Measurements from ENCODE around the gene NKTR. TPM values are rescaled to one million over a fixed set of nuclear protein-coding genes. Genes with fewer than 3 reads are reported as not detected.

The NKTR gene
- total and polyA plus RNA-seq, 9 of the 15 experiments (the other 6 are each of a cell fraction or from before 2014, with no cell fraction given), result 19.7 to 123 (median 92.6) TPM

DNA sequence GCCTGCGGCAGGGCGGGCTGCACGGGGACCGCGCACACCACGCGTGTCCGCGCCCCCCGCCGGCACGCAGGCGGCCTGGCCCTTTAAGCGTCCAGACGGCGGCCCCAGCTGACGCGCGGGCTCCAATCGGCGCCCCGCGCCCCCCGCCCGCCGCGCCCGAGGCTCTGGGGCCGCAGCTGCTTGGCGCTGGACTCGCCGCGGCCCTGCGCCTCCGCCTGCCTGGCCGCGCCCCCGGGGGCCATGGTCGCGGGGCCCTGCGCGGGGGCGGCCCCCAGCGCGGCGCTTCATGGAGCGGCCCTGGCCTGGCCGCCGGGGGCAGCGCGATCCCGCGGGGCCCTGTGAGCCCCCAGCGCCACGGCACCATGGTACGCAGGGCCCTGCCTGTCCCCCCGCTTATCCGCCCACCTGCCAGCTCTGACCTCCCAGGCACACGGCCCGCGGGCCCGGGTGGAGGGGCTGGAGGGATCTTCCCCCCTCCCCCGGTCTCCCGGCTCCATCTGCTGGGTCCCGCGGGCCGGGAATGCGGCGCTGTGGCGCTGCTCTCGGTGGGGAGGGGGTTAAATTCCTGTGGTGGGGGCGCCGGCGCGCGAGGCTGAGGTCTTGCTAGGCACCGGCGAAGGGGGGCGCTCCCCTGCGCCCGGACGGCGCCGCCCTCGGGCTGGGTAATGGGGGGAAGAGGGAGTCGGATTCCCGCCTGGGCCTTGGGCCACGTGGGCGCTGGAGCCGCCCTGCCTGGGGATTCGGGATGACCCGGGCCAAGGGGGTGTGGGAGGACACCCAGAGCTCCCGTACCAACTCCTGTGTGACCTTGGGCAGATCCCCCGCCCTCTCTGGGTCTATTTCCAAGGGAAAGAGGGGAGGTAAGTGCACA is 54.1 kb downstream of the NKTR start (continued):
- TF ChIP-seq, protein P1, sequence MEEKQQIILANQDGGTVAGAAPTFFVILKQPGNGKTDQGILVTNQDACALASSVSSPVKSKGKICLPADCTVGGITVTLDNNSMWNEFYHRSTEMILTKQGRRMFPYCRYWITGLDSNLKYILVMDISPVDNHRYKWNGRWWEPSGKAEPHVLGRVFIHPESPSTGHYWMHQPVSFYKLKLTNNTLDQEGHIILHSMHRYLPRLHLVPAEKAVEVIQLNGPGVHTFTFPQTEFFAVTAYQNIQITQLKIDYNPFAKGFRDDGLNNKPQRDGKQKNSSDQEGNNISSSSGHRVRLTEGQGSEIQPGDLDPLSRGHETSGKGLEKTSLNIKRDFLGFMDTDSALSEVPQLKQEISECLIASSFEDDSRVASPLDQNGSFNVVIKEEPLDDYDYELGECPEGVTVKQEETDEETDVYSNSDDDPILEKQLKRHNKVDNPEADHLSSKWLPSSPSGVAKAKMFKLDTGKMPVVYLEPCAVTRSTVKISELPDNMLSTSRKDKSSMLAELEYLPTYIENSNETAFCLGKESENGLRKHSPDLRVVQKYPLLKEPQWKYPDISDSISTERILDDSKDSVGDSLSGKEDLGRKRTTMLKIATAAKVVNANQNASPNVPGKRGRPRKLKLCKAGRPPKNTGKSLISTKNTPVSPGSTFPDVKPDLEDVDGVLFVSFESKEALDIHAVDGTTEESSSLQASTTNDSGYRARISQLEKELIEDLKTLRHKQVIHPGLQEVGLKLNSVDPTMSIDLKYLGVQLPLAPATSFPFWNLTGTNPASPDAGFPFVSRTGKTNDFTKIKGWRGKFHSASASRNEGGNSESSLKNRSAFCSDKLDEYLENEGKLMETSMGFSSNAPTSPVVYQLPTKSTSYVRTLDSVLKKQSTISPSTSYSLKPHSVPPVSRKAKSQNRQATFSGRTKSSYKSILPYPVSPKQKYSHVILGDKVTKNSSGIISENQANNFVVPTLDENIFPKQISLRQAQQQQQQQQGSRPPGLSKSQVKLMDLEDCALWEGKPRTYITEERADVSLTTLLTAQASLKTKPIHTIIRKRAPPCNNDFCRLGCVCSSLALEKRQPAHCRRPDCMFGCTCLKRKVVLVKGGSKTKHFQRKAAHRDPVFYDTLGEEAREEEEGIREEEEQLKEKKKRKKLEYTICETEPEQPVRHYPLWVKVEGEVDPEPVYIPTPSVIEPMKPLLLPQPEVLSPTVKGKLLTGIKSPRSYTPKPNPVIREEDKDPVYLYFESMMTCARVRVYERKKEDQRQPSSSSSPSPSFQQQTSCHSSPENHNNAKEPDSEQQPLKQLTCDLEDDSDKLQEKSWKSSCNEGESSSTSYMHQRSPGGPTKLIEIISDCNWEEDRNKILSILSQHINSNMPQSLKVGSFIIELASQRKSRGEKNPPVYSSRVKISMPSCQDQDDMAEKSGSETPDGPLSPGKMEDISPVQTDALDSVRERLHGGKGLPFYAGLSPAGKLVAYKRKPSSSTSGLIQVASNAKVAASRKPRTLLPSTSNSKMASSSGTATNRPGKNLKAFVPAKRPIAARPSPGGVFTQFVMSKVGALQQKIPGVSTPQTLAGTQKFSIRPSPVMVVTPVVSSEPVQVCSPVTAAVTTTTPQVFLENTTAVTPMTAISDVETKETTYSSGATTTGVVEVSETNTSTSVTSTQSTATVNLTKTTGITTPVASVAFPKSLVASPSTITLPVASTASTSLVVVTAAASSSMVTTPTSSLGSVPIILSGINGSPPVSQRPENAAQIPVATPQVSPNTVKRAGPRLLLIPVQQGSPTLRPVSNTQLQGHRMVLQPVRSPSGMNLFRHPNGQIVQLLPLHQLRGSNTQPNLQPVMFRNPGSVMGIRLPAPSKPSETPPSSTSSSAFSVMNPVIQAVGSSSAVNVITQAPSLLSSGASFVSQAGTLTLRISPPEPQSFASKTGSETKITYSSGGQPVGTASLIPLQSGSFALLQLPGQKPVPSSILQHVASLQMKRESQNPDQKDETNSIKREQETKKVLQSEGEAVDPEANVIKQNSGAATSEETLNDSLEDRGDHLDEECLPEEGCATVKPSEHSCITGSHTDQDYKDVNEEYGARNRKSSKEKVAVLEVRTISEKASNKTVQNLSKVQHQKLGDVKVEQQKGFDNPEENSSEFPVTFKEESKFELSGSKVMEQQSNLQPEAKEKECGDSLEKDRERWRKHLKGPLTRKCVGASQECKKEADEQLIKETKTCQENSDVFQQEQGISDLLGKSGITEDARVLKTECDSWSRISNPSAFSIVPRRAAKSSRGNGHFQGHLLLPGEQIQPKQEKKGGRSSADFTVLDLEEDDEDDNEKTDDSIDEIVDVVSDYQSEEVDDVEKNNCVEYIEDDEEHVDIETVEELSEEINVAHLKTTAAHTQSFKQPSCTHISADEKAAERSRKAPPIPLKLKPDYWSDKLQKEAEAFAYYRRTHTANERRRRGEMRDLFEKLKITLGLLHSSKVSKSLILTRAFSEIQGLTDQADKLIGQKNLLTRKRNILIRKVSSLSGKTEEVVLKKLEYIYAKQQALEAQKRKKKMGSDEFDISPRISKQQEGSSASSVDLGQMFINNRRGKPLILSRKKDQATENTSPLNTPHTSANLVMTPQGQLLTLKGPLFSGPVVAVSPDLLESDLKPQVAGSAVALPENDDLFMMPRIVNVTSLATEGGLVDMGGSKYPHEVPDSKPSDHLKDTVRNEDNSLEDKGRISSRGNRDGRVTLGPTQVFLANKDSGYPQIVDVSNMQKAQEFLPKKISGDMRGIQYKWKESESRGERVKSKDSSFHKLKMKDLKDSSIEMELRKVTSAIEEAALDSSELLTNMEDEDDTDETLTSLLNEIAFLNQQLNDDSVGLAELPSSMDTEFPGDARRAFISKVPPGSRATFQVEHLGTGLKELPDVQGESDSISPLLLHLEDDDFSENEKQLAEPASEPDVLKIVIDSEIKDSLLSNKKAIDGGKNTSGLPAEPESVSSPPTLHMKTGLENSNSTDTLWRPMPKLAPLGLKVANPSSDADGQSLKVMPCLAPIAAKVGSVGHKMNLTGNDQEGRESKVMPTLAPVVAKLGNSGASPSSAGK (IDR thresholded peaks at IDR 0.05), result peak; percentile 86
- TF ChIP-seq LARP7 (IDR thresholded peaks at IDR 0.05) (no peak), CBX5 (IDR thresholded peaks at IDR 0.05; ENCODE audit: borderline replicate concordance, low read depth) (no peak), TEAD2 (tag; IDR thresholded peaks at IDR 0.05) (peak; percentile 89), ZNF143 (CRISPR knock-in tag; IDR thresholded peaks at IDR 0.05) (no peak), ZNF444 (CRISPR knock-in tag; IDR thresholded peaks at IDR 0.05) (no peak), GATAD2B (IDR thresholded peaks at IDR 0.05; ENCODE audit: borderline replicate concordance) (peak; percentile 94), ZNF280B (CRISPR knock-in tag; IDR thresholded peaks at IDR 0.05) (no peak), ZNF354B (CRISPR knock-in tag; IDR thresholded peaks at IDR 0.05) (no peak), ATF7 (IDR thresholded peaks at IDR 0.05) (no peak; the same call in 1 of the 2 replicates), HMG20A (CRISPR knock-in tag; conservative IDR thresholded peaks at IDR 0.05) (no peak), ZNF740 (CRISPR knock-in tag; IDR thresholded peaks at IDR 0.05) (peak; percentile 10; the same call in 1 of the 2 replicates), ZNF740 (tag; IDR thresholded peaks at IDR 0.05) (peak in 1 of 2 experiments; percentile 25; a peak in 1 of 4 replicates), NONO (IDR thresholded peaks at IDR 0.05; ENCODE audit: low read depth in 2 of 2, low read length in 1 of 2) (peak in 1 of 2 experiments; percentile 75; a peak in 2 of 4 replicates)

Data from K562 (cell line).